GM12891 (cell line): ENCODE data around the gene MEF2C.

ENCODE experiments used
- DNase-seq: peaks from one replicate; pipeline ENCODE4 v3.0.0; 2011; ENCODE audit warnings: low spot score; ENCODE audit not compliant: insufficient read length
- FAIRE-seq: peaks from 2 replicates; lab custom pipeline; 2011; peaks lifted over from hg19 to GRCh38; lab: Jason Lieb, UNC
- PAX5 ChIP-seq: IDR thresholded peaks from 2 replicates; pipeline ENCODE4 v1.6.1; 2011; ENCODE audit warnings: low read length, moderate library complexity, mild to moderate bottlenecking; ENCODE audit not compliant: insufficient read depth, severe bottlenecking
- POLR2A ChIP-seq: IDR thresholded peaks from 2 replicates; pipeline ENCODE4 v1.6.1; 2011; ENCODE audit warnings: low read depth, low read length, control low read depth
- POLR2AphosphoS5 ChIP-seq: IDR thresholded peaks from 2 replicates; pipeline ENCODE4 v1.6.1; 2011; ENCODE audit warnings: low read depth, low read length, control low read depth
- POU2F2 ChIP-seq: IDR thresholded peaks from 2 replicates; pipeline ENCODE4 v1.6.1; 2011; ENCODE audit warnings: low read depth, mild to moderate bottlenecking, control low read depth, low read length, moderate library complexity
- SPI1 ChIP-seq: IDR thresholded peaks from 2 replicates; pipeline ENCODE4 v1.6.1; 2011; ENCODE audit warnings: low read depth, low read length, control low read depth
- TAF1 ChIP-seq: IDR thresholded peaks from 2 replicates; pipeline ENCODE4 v1.6.1; 2011; ENCODE audit warnings: low read depth, low read length, control low read depth

MEF2C gene

DNA sequence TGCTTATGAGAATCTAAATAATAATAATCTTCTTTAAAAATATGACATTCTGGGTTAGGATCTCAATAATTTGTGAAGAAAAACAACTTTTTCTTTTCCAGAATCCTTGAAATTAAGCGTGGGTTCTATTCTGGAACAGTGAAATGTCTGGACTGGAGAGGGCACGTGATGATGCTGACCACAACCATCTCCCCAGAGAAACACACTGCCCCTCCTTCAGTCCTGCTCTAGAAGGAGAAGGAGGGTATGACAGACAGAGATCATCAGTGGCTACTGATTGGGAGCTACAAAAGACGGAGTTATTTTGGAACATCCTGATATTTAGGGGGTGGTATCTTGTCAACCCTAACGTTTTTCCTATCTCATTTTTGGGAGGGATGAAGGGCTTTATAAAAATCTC, 40.2 kb downstream of the MEF2C start:
- DNase-seq (no peak), FAIRE-seq (no peak)
- TF ChIP-seq POU2F2 (no peak), POLR2AphosphoS5 (no peak), SPI1 (no peak), PAX5 (no peak)

DNA sequence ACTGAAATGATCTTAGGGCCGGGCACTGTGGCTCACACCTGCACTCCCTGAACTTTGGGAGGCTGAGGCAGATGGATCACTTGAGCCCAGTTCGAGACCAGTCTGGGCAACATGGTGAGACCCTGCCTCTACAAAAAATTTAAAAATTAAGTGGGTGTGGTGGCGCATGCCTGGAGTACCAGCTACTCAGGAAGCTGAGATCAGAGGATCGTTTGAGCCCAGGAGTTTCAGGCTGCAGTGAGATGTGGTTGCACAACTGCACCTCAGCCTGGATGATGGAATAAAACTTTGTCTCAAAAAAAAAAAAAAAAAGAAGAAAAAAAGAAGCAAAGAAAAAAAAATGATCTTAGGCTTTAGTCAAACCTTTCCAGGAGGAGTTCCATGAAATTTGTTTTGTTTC, 41.8 kb downstream of the MEF2C start:
- no peak for DNase-seq
- no peak for TF ChIP-seq POU2F2
- TF ChIP-seq POLR2AphosphoS5, result no peak
- no peak for TF ChIP-seq SPI1
- no peak for TF ChIP-seq TAF1
- no peak for TF ChIP-seq PAX5
- no peak for TF ChIP-seq POLR2A
- FAIRE-seq, result no peak

DNA sequence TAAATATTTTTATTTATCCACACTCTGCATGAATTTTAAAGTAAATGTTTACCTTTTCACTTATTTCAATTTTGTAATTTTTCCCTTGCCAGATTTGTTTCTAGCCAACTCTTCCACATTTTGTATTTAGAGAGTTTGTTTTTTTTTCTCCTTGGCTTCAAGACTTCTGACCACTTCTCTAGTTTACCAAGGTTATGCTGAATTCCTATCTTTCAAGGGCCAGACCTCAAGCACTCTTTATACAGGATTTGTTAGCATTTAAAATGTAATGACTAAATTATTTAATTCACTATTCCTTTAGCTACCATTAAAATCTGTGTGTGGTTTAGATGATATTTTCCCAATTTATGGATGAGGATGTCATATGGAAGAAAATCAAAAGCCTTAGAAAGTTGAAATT, 42.5 kb downstream of the MEF2C start:
- FAIRE-seq (no peak), DNase-seq (no peak)
- no peak for TF ChIP-seq POLR2AphosphoS5

DNA sequence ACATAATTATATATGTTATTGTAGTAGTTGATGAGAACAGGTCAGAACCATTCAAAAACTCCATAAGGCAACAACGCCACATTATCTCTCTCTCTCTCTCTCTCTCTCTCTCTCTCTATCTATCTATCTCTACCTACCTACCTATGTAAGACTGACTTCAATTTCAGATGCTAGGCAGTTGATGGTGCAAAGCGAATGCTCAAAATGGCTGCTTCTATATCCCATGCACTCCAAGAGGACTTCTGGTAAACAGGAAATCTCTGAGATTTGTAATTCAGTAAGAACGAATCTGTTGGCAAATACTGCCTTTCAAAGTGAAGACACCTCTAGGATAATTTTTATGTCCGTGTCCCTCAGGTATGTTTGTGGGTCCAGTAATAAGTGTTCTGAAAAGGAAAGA, 43.7 kb downstream of the MEF2C start:
- no peak for DNase-seq
- TF ChIP-seq POU2F2 (no peak), POLR2A (no peak), SPI1 (no peak), TAF1 (no peak), PAX5 (no peak), POLR2AphosphoS5 (no peak)
- FAIRE-seq, result no peak

DNA sequence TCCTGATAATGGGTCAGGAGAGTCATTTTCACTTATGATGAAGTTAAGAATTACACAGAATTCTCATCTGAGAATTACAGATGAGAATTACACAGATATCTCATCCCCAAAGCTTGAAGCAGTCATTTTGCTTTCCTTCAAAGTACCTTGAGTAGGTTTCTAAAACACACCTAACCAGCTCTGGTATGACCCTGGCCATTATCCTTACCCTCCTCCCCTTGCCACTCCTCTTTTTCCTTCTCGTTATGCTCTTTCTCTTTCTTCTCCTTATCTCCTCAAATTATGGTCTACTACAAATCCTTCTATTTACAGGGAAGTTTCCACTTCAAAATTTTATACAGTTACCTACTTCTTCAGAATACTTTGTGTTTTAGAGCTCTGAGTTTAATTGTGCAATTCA, 44.5 kb downstream of the MEF2C start:
- TF ChIP-seq POLR2A, result no peak
- no peak for TF ChIP-seq SPI1
- no peak for TF ChIP-seq TAF1
- TF ChIP-seq PAX5, result no peak
- FAIRE-seq, result peak; percentile 50
- no peak for DNase-seq

DNA sequence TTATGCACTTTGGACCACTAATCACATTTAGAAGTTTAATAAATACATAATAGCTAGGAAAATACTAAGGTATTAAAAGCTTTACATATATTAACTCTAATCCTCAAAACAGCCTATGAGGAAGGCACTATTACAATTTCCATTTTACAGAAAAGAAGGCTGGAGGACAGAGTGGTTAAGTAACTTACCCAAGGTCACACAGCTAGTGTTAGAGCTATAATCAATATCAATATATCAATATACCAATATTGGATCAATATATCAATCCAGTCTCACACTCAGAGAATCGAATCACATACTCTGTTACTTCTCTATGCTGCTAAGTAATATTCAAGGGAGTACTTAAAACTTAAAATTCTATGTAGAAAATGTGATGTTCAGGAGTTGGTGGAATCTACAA, 45.2 kb downstream of the MEF2C start:
- no peak for TF ChIP-seq SPI1
- TF ChIP-seq POLR2AphosphoS5, result no peak
- no peak for TF ChIP-seq POLR2A
- TF ChIP-seq TAF1, result no peak
- no peak for TF ChIP-seq POU2F2
- TF ChIP-seq PAX5, result no peak
- no peak for DNase-seq
- no peak for FAIRE-seq

DNA sequence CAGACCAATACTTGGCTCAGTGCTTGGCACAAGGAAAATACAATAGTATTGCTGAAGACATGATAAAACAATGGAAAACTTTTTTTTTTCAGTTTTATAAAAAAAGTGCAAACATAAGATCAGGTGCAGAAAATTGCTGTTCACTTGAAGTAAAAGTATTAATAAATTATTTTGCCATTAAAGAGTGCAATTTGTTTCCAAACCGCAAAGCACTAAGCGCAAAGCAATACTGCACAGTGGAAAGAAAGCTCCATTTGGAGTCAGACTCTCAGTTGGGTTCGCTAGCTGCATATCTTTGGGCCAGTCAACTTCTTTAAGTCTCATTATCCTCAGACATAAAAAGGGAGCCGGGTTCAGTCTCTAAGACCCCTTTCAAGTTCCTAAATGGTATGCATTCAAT, 45.8 kb downstream of the MEF2C start:
- DNase-seq, result no peak
- FAIRE-seq, result no peak
- no peak for TF ChIP-seq TAF1
- TF ChIP-seq POLR2A, result no peak
- TF ChIP-seq POU2F2, result no peak
- no peak for TF ChIP-seq POLR2AphosphoS5
- TF ChIP-seq SPI1, result no peak

DNA sequence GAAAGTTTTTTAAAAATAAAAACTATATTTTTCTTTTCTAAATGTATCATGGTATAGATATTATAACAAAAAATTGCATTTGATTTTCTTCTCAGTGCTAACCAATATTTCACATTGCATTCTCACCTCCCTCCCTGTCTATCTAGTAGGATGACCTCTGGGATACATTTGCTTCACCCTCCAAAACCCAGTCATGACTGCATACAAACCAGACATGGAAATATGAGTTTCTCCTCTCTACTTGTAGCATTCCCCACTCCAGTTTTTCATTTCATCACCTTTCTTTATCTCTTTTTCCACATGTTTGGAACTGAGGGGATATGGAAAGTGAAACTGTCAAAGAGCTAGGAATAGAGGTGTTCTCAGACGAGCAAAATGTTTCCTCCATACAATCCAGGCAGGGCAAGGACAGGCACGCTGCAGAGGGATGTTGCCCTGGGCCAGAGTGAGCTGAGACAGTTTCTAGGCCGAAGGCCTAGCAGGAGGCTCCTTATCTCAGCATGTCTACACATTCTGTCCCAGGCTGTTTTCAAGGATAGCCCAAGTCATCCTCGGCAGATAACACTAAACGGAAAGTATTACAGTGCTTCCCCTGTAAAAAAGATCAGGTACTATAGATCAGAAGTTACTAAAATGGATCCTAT, 46.7 kb downstream of the MEF2C start:
- no peak for TF ChIP-seq POU2F2
- TF ChIP-seq POLR2AphosphoS5, result no peak
- TF ChIP-seq PAX5, result no peak
- TF ChIP-seq TAF1, result no peak
- TF ChIP-seq POLR2A, result no peak
- no peak for TF ChIP-seq SPI1
- peak; percentile 72 for FAIRE-seq
- no peak for DNase-seq

DNA sequence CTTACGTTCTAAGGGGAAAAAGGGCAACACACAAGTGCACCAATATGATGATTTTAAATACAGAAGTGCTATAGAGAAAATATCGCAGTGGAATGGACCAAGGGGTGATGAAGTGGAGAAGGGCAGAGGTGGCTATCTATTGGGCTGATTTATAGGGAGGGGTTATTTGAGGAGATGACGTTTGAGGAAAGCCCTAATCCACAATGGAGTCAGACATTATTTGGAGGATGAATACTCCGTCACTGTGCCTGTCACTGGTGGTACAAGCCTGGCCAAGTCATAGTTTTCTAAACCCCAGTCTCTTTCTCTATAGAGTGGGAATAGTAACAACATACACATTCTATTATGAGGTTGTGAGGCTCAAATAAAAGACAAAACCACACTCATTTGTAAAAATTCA, 48.5 kb downstream of the MEF2C start:
- TF ChIP-seq POLR2A, result no peak
- no peak for TF ChIP-seq PAX5
- no peak for TF ChIP-seq POU2F2
- no peak for TF ChIP-seq POLR2AphosphoS5
- no peak for TF ChIP-seq TAF1
- TF ChIP-seq SPI1, result no peak
- FAIRE-seq (no peak), DNase-seq (no peak)

DNA sequence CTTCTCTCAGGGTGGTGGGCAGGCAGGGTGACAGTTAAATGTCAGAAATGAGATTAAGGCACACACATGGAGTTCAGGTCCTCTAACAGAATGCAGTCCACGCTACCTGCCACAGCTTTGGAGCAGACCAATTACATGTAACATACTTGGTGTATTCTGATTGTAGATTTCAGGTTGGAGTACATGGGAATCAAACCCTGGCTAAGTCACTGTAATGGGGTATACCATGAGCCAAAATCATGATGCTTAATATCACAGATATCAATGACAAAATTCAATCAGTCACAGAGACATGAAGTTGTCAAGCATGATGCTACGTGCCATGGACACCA, 48.9 kb downstream of the MEF2C start:
- FAIRE-seq (peak; percentile 93), DNase-seq (no peak)
- TF ChIP-seq TAF1 (no peak), POLR2A (no peak), SPI1 (no peak), POU2F2 (no peak), POLR2AphosphoS5 (no peak), PAX5 (no peak)

DNA sequence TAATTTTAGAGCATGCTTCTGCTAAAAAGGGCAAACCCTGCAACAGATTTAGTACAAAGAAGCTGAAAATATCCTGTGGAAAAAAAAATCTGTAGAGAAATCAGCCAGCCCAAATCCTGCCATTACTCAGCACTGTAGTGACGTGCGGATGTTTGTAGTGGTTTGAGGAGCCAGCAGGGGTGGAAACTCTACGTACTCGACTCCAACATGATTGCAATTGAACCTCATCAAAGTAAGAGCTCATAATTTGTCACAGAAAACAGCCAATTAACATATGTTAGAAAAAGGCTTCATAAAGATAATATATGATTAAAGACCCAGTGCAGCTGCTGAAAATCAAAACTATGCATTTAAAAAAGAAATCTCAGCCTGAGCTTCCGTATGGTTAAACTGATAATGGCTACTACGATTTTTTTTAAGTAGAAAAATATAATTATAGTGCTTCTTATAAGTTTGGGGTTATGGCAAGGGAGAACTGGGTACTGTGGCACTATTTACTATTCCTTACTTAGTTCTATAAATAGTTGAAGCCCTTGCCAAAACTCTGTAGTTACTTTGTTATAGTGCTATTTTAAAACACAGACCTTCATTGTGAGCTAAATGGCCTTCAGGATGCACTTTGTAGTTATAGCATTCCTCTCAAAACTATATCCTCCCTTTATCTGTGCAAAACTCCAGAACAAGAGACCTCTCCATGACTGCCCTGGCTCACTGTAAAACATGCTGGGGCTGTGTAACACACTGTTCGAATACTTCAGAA, 49.4 kb downstream of the MEF2C start:
- FAIRE-seq (peak; percentile 77), DNase-seq (no peak)
- no peak for TF ChIP-seq TAF1
- peak; percentile 38 for TF ChIP-seq PAX5
